ENCODE measurements around the gene ZER1.

The ZER1 gene

GRCh38 chr9:128773049-128773448, 1.3 kb upstream of the ZER1 start:
- no peak for TF ChIP-seq CTCF (IDR thresholded peaks at IDR 0.05; ENCODE audit: low read depth, low read length, missing control alignments)
- no peak for DNase-seq (ENCODE audit: extremely low read depth, low read depth)
- H3K4me3 ChIP-seq (replicated peaks; ENCODE audit: low read depth, low read length): no peak overlapping the region

GRCh38 chr9:128771094-128771721, 519 bp downstream of the ZER1 start:
- H3K4me3 ChIP-seq (replicated peaks; ENCODE audit: low read depth, low read length): peak overlapping the region; percentile 72
- no peak for DNase-seq (ENCODE audit: extremely low read depth, low read depth)
- TF ChIP-seq CTCF (IDR thresholded peaks at IDR 0.05; ENCODE audit: low read depth, low read length, missing control alignments): no peak

GRCh38 chr9:128770286-128771030, 1.3 kb downstream of the ZER1 start:
- no peak for DNase-seq (ENCODE audit: extremely low read depth, low read depth)
- peak overlapping the region; percentile 72 for H3K4me3 ChIP-seq (replicated peaks; ENCODE audit: low read depth, low read length)
- TF ChIP-seq CTCF (IDR thresholded peaks at IDR 0.05; ENCODE audit: low read depth, low read length, missing control alignments): no peak

GRCh38 chr9:128768606-128769005, 3.1 kb downstream of the ZER1 start:
- no peak overlapping the region for H3K4me3 ChIP-seq (replicated peaks; ENCODE audit: low read depth, low read length)
- TF ChIP-seq CTCF (IDR thresholded peaks at IDR 0.05; ENCODE audit: low read depth, low read length, missing control alignments): no peak
- no peak for DNase-seq (ENCODE audit: extremely low read depth, low read depth)

- no peak overlapping the region for H3K4me3 ChIP-seq (replicated peaks; ENCODE audit: low read depth, low read length)
- DNase-seq (ENCODE audit: extremely low read depth, low read depth): no peak
- no peak for TF ChIP-seq CTCF (IDR thresholded peaks at IDR 0.05; ENCODE audit: low read depth, low read length, missing control alignments)
These were observed 6.2 kb downstream of the ZER1 start for GRCh38 chr9:128765499-128765898.

- TF ChIP-seq CTCF (IDR thresholded peaks at IDR 0.05; ENCODE audit: low read depth, low read length, missing control alignments): no peak
- no peak overlapping the region for H3K4me3 ChIP-seq (replicated peaks; ENCODE audit: low read depth, low read length)
- DNase-seq (ENCODE audit: extremely low read depth, low read depth): no peak
These were observed 7.4 kb downstream of the ZER1 start for GRCh38 chr9:128764361-128764760.
